ENCODE data around the gene OR52D1.

GRCh38 chr11:5534046-5534445, 45.6 kb downstream of the OR52D1 start:
- no peak for TF ChIP-seq BACH2 (CRISPR knock-in tag; IDR thresholded peaks at IDR 0.05; ENCODE audit: borderline replicate concordance)
- TF ChIP-seq ZC3H10 (CRISPR knock-in tag; IDR thresholded peaks at IDR 0.05), result no peak
- TF ChIP-seq ZNF70 (CRISPR knock-in tag; IDR thresholded peaks at IDR 0.05), result no peak
- no peak for TF ChIP-seq PATZ1 (CRISPR knock-in tag; IDR thresholded peaks at IDR 0.05; ENCODE audit: borderline replicate concordance)
- no peak for TF ChIP-seq ZNF565 (CRISPR knock-in tag; conservative IDR thresholded peaks at IDR 0.05; ENCODE audit: low read depth)
- TF ChIP-seq, protein P1, sequence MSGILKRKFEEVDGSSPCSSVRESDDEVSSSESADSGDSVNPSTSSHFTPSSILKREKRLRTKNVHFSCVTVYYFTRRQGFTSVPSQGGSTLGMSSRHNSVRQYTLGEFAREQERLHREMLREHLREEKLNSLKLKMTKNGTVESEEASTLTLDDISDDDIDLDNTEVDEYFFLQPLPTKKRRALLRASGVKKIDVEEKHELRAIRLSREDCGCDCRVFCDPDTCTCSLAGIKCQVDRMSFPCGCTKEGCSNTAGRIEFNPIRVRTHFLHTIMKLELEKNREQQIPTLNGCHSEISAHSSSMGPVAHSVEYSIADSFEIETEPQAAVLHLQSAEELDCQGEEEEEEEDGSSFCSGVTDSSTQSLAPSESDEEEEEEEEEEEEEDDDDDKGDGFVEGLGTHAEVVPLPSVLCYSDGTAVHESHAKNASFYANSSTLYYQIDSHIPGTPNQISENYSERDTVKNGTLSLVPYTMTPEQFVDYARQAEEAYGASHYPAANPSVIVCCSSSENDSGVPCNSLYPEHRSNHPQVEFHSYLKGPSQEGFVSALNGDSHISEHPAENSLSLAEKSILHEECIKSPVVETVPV (CRISPR knock-in tag; IDR thresholded peaks at IDR 0.05), result no peak
- no peak for TF ChIP-seq TOX (CRISPR knock-in tag; IDR thresholded peaks at IDR 0.05; ENCODE audit: borderline replicate concordance)
- no peak for TF ChIP-seq TCF4 (CRISPR knock-in tag; IDR thresholded peaks at IDR 0.05; ENCODE audit: borderline replicate concordance)
